GM12891 (cell line): ENCODE measurements around the gene DLX2.

ENCODE experiments used
- PAX5 ChIP-seq: IDR thresholded peaks from 2 replicates; pipeline ENCODE4 v1.6.1; 2011; ENCODE audit warnings: low read length, moderate library complexity, mild to moderate bottlenecking; ENCODE audit not compliant: insufficient read depth, severe bottlenecking
- POLR2A ChIP-seq: IDR thresholded peaks from 2 replicates; pipeline ENCODE4 v1.6.1; 2011; ENCODE audit warnings: low read depth, low read length, control low read depth
- POLR2AphosphoS5 ChIP-seq: IDR thresholded peaks from 2 replicates; pipeline ENCODE4 v1.6.1; 2011; ENCODE audit warnings: low read depth, low read length, control low read depth
- POU2F2 ChIP-seq: IDR thresholded peaks from 2 replicates; pipeline ENCODE4 v1.6.1; 2011; ENCODE audit warnings: low read depth, mild to moderate bottlenecking, control low read depth, low read length, moderate library complexity
- SPI1 ChIP-seq: IDR thresholded peaks from 2 replicates; pipeline ENCODE4 v1.6.1; 2011; ENCODE audit warnings: low read depth, low read length, control low read depth
- TAF1 ChIP-seq: IDR thresholded peaks from 2 replicates; pipeline ENCODE4 v1.6.1; 2011; ENCODE audit warnings: low read depth, low read length, control low read depth

- TF ChIP-seq POLR2AphosphoS5 (no peak), PAX5 (no peak), SPI1 (no peak), POLR2A (no peak), TAF1 (no peak), POU2F2 (no peak)
These were observed 29.2 kb downstream of the DLX2 start for GRCh38 chr2:172073518-172073917.
